Measurements from ENCODE around the gene KCNJ10.

Gene KCNJ10

GRCh38 chr1:159953536-159954515 is 116.1 kb downstream of the KCNJ10 start, which contains the start of gene SLAMF9:
Gene SLAMF9, minus strand, starts transcription at chr1:159954237. Its CDS starts 100 bp downstream, at chr1:159954137.
- DNase-seq: peak; percentile 89

- DNase-seq: no peak
These were observed 117.0 kb downstream of the KCNJ10 start for GRCh38 chr1:159952932-159953331.

- no peak for DNase-seq
These were observed 118.4 kb downstream of the KCNJ10 start for GRCh38 chr1:159951551-159951950.

GRCh38 chr1:159951016-159951415 is 118.9 kb downstream of the KCNJ10 start:
- DNase-seq: no peak

- DNase-seq: peak; percentile 51
These were observed 120.0 kb downstream of the KCNJ10 start for GRCh38 chr1:159949981-159950381.

- no peak for DNase-seq
These were observed 120.8 kb downstream of the KCNJ10 start for GRCh38 chr1:159949123-159949522.
